Keratinocyte (primary cell): ENCODE data around the gene EIF2A.

Experiments
- EZH2 ChIP-seq: IDR thresholded peaks from one replicate; pipeline ENCODE4 v1.6.1; 2012; ENCODE audit warnings: inconsistent platforms, mild to moderate bottlenecking, low read length, moderate library complexity
- TF ChIP-seq, protein P1 (sequence below), 3 experiments: IDR thresholded peaks in 1 of 3; conservative IDR thresholded peaks in 1 of 3; optimal IDR thresholded peaks in 1 of 3; 2 replicates in 2 of 3; 3 replicates in 1 of 3; pipeline versions ENCODE3 to v1.5.1; 2011; ENCODE audit warnings: low read length in 3 of 3, mild to moderate bottlenecking in 3 of 3, moderate library complexity in 2 of 3, control low read depth in 1 of 3, inconsistent platforms in 1 of 3; ENCODE audit not compliant: insufficient read depth in 2 of 3; ENCODE audit errors: extremely low read depth in 1 of 3

DNA sequence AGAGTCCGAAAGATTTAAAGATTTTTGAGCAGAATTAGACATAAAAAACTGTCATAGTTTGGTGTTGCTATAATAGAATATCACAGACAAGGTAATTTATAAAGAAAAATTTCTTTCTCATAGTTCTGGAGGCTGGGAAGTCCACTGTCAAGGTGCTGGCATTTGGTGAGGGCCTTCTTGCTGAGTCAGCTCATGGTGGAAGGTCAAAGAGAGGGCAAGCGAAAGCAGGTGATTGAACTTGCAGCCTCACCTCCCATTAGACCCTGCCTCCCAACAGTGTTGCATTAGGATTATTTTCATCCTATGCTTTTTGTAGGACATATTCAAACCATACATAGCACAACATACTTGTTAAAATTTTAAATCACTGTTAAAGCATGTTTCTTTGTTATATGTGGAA is 66.4 kb downstream of the EIF2A start:
- TF ChIP-seq, protein P1, sequence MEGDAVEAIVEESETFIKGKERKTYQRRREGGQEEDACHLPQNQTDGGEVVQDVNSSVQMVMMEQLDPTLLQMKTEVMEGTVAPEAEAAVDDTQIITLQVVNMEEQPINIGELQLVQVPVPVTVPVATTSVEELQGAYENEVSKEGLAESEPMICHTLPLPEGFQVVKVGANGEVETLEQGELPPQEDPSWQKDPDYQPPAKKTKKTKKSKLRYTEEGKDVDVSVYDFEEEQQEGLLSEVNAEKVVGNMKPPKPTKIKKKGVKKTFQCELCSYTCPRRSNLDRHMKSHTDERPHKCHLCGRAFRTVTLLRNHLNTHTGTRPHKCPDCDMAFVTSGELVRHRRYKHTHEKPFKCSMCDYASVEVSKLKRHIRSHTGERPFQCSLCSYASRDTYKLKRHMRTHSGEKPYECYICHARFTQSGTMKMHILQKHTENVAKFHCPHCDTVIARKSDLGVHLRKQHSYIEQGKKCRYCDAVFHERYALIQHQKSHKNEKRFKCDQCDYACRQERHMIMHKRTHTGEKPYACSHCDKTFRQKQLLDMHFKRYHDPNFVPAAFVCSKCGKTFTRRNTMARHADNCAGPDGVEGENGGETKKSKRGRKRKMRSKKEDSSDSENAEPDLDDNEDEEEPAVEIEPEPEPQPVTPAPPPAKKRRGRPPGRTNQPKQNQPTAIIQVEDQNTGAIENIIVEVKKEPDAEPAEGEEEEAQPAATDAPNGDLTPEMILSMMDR (optimal IDR thresholded peaks at IDR 0.05 in 1 of 3, IDR thresholded peaks at IDR 0.05 in 1 of 3, conservative IDR thresholded peaks at IDR 0.05 in 1 of 3; ENCODE audit: extremely low read depth in 1 of 3, insufficient read depth in 2 of 3, low read length in 3 of 3): no peak
- TF ChIP-seq EZH2: no peak
